Measurements from ENCODE around the gene RNF214.
A peak's percentile ranks its signal among the peaks of the same experiment; 100 is the strongest.

The RNF214 gene

GRCh38 chr11:117198613-117199012 lies 33.9 kb upstream of the RNF214 start:
- peak overlapping the region; percentile 64 for H3K4me3 ChIP-seq (ENCODE audit: low read depth, low read length)
- in situ Hi-C loops (cut with HindIII; ENCODE audit: low sequenced_read_pairs) = no loop called here
- TF ChIP-seq CTCF (IDR thresholded peaks at IDR 0.05; ENCODE audit: low read depth, low read length, missing control alignments) = no peak
- no peak for DNase-seq (ENCODE audit: low read depth)

- DNase-seq (ENCODE audit: low read depth) = peak; percentile 89
- peak within 1 kb of the TSS; percentile 64 for H3K4me3 ChIP-seq (ENCODE audit: low read depth, low read length)
- TF ChIP-seq CTCF (IDR thresholded peaks at IDR 0.05; ENCODE audit: low read depth, low read length, missing control alignments) = no peak
- in situ Hi-C loops (cut with HindIII; ENCODE audit: low sequenced_read_pairs) = no loop called here
Observed at GRCh38 chr11:117199053-117199915, 33.2 kb upstream of the RNF214 start, which contains the start of gene TAGLN. TAGLN (plus strand) TSS chr11:117199370; CDS start chr11:117203014, 3,644 bp downstream.

GRCh38 chr11:117199916-117200812 lies 32.3 kb upstream of the RNF214 start:
- TF ChIP-seq CTCF (IDR thresholded peaks at IDR 0.05; ENCODE audit: low read depth, low read length, missing control alignments) = no peak
- H3K4me3 ChIP-seq (ENCODE audit: low read depth, low read length) = peak overlapping the region; percentile 64

GRCh38 chr11:117200813-117201657 lies 31.4 kb upstream of the RNF214 start:
- TF ChIP-seq CTCF (IDR thresholded peaks at IDR 0.05; ENCODE audit: low read depth, low read length, missing control alignments) = no peak
- DNase-seq (ENCODE audit: low read depth) = no peak
- H3K4me3 ChIP-seq (ENCODE audit: low read depth, low read length) = peak overlapping the region; percentile 64
- in situ Hi-C loops (cut with HindIII; ENCODE audit: low sequenced_read_pairs) = no loop called here

More at GRCh38 chr11:117199916-117200812, 32.3 kb upstream of the RNF214 start:
- in situ Hi-C loops (cut with HindIII; ENCODE audit: low sequenced_read_pairs) = no loop called here
- no peak for DNase-seq (ENCODE audit: low read depth)

- no peak for TF ChIP-seq CTCF (IDR thresholded peaks at IDR 0.05; ENCODE audit: low read depth, low read length, missing control alignments)
- DNase-seq (ENCODE audit: low read depth) = no peak
- H3K4me3 ChIP-seq (ENCODE audit: low read depth, low read length) = peak overlapping the region; percentile 64
- in situ Hi-C loops (cut with HindIII; ENCODE audit: low sequenced_read_pairs) = no loop called here
Observed at GRCh38 chr11:117201658-117202305, 30.7 kb upstream of the RNF214 start.

All from astrocyte of the cerebellum (primary cell).